OCI-LY7 (cell line): ENCODE data around the gene CDKN1A. TPM values are rescaled to one million over a fixed set of nuclear protein-coding genes. Genes with fewer than 3 reads are reported as not detected.

ENCODE experiments used
- BruUV-seq: library from RNA; stranded (reverse); fragments of 400-500 nt; replicated peaks from 2 replicates; lab custom pipeline; 2021; lab: Mats Ljungman, UMichigan
- CTCF ChIA-PET: fragments of 300-600 bp; sonication (Branson Sonifier 250); formaldehyde crosslinking; loops from one replicate; lab custom pipeline; 2022; ENCODE audit warnings: antibody characterized with exemption; ENCODE audit not compliant: unreplicated experiment; lab: Charles Lee
- POLR2A ChIA-PET: fragments of 300-600 bp; sonication (Branson Sonifier 250); formaldehyde crosslinking; loops from one replicate; lab custom pipeline; 2022; ENCODE audit warnings: antibody characterized with exemption; lab: Charles Lee
- DNase-seq: peaks from one replicate; pipeline ENCODE4 v3.0.0-alpha.2; 2015; ENCODE audit warnings: low spot score
- H2AFZ ChIP-seq: fragments of 200-600 bp; sonication (generic), shearing (Covaris generic); 2 replicates; pipeline ENCODE4 v1.6.1; 2014; ENCODE audit warnings: mild to moderate bottlenecking, antibody characterized with exemption, low read length, moderate library complexity
- H3K27ac ChIP-seq: fragments of 200-600 bp; sonication (generic); 2 replicates; pipeline ENCODE4 v1.5.1; 2014; ENCODE audit warnings: mixed run types, low read depth, mild to moderate bottlenecking, moderate library complexity, low read length, inconsistent platforms; ENCODE audit not compliant: poor library complexity, severe bottlenecking
- H3K36me3 ChIP-seq: fragments of 200-600 bp; sonication (generic); 2 replicates; pipeline ENCODE4 v1.6.1; 2014; ENCODE audit warnings: mild to moderate bottlenecking, antibody characterized with exemption, low read length, moderate library complexity, mixed read lengths; ENCODE audit not compliant: insufficient read depth
- H3K4me1 ChIP-seq: fragments of 200-600 bp; sonication (generic); 2 replicates; pipeline ENCODE4 v1.5.1; 2014; ENCODE audit warnings: mild to moderate bottlenecking, low read length; ENCODE audit not compliant: insufficient read depth, poor library complexity, severe bottlenecking
- H3K4me2 ChIP-seq: fragments of 200-600 bp; sonication (generic); 2 replicates; pipeline ENCODE4 v1.6.1; 2014; ENCODE audit warnings: mild to moderate bottlenecking, low read length
- H3K4me3 ChIP-seq: fragments of 200-600 bp; sonication (generic); 2 replicates; pipeline ENCODE4 v1.5.1; 2014; ENCODE audit warnings: mild to moderate bottlenecking, low read depth, low read length; ENCODE audit not compliant: poor library complexity, severe bottlenecking
- H3K79me2 ChIP-seq: fragments of 200-600 bp; sonication (generic); 2 replicates; pipeline ENCODE4 v1.6.1; 2016; ENCODE audit warnings: low read depth, mild to moderate bottlenecking, low read length, moderate library complexity, mixed read lengths; ENCODE audit not compliant: insufficient read depth
- H3K9me2 ChIP-seq: fragments of 200-600 bp; sonication (generic); 2 replicates; pipeline ENCODE4 v1.6.1; 2016; ENCODE audit warnings: mild to moderate bottlenecking, low read length, mixed read lengths; ENCODE audit not compliant: insufficient read depth
- H3K9me3 ChIP-seq: fragments of 200-600 bp; sonication (generic); 2 replicates; pipeline ENCODE4 v1.6.1; 2014; ENCODE audit warnings: mild to moderate bottlenecking, mixed run types, low read length, mixed read lengths
- H4K20me1 ChIP-seq: fragments of 200-600 bp; sonication (generic); 2 replicates; pipeline ENCODE4 v1.6.1; 2014; ENCODE audit warnings: mild to moderate bottlenecking, antibody characterized with exemption, low read length, moderate library complexity, mixed read lengths; ENCODE audit not compliant: insufficient read depth
- CTCF ChIP-seq: fragments of 200-600 bp; sonication (generic); conservative IDR thresholded peaks from 2 replicates; pipeline ENCODE4 v1.5.1; 2014; ENCODE audit warnings: mild to moderate bottlenecking, antibody characterized with exemption, low read length, moderate library complexity, mixed read lengths
- EZH2phosphoT487 ChIP-seq: fragments of 200-600 bp; sonication (generic); IDR thresholded peaks from 2 replicates; pipeline ENCODE4 v1.6.1; 2018; ENCODE audit warnings: low read depth, borderline replicate concordance, mild to moderate bottlenecking, mixed run types, antibody characterized with exemption, low read length, moderate library complexity, mixed read lengths
- intact Hi-C: fragments of 100-400 bp; cut with micrococcal nuclease; formaldehyde crosslinking; loops from one replicate; pipeline ENCODE4 v1.10.0; 2022; ENCODE audit not compliant: unreplicated experiment
- total RNA-seq, 2 experiments: library from RNA; depleted of rRNA in 1 of 2; stranded (reverse); fragments of >200 nt in 1 of 2; shearing (Covaris generic) in 1 of 2; gene quantifications; 2 replicates each; pipeline ENCODE4 v1.2.3, GENCODE V29; 2014 to 2022

CDKN1A gene
- total RNA-seq, 2 experiments from 2014 or later, result 0.13 to 1.3 TPM

GRCh38 chr6:36691612-36692011, 13.1 kb downstream of the CDKN1A start:
- BruUV-seq, result no TSS peak
- Histone ChIP-seq H2AFZ (no peak overlapping the region; the same call in 1 of the 2 replicates), H3K9me3 (no peaks in the 10 kb centered on the region), H3K79me2 (no peaks in the 10 kb centered on the region), H3K4me1 (peaks cover 38% of the 10 kb centered on the region), H4K20me1 (no peaks in the 10 kb centered on the region), H3K27ac (no peak overlapping the region), H3K4me3 (no peak overlapping the region), H3K4me2 (peak overlapping the region; percentile 50), H3K36me3 (no peaks in the 10 kb centered on the region), H3K9me2 (no peaks in the 10 kb centered on the region)
- CTCF ChIA-PET, result no interaction called here
- intact Hi-C loops, result no loop called here
- POLR2A ChIA-PET, result interaction anchor here (0.7 to 1.3 kb wide), 3 partner anchors 8 to 83 kb away, joined by 3 to 6 read pairs (median 4); no protein-coding TSS in a partner anchor
- DNase-seq, result no peak
- TF ChIP-seq EZH2phosphoT487, result no peak
- no peak for TF ChIP-seq CTCF

GRCh38 chr6:36692220-36692619, 13.7 kb downstream of the CDKN1A start:
- DNase-seq, result peak; percentile 85
- H3K79me2 ChIP-seq, result no peaks in the 10 kb centered on the region
- no peak overlapping the region for H3K27ac ChIP-seq
- ChIA-PET POLR2A (interaction anchor here (0.7 to 1.3 kb wide), 12 partner anchors 9 to 96 kb away, joined by 3 to 6 read pairs (median 4); no protein-coding TSS in a partner anchor), CTCF (interaction anchor here (1.0 kb wide), 1 partner anchor 66 kb away, joined by 3 read pairs; no protein-coding TSS in a partner anchor)
- H3K4me2 ChIP-seq, result peak overlapping the region; percentile 50
- peaks cover 38% of the 10 kb centered on the region for H3K4me1 ChIP-seq
- BruUV-seq, result no TSS peak
- no peak overlapping the region for H3K4me3 ChIP-seq
- no peaks in the 10 kb centered on the region for H3K9me2 ChIP-seq
- TF ChIP-seq CTCF (no peak), EZH2phosphoT487 (no peak)
- H3K9me3 ChIP-seq, result no peaks in the 10 kb centered on the region
- intact Hi-C loops, result no loop called here
- H4K20me1 ChIP-seq, result no peaks in the 10 kb centered on the region
- H2AFZ ChIP-seq, result no peak overlapping the region; the same call in 1 of the 2 replicates
- H3K36me3 ChIP-seq, result no peaks in the 10 kb centered on the region
